Measurements from ENCODE around the gene TMEM165. TPM values are rescaled to one million over a fixed set of nuclear protein-coding genes. Genes with fewer than 3 reads are reported as not detected.

The TMEM165 gene
- total and polyA plus RNA-seq, 2 of the 4 experiments (the other 2 are of a cell fraction): 49.6 to 83.0 TPM

DNA sequence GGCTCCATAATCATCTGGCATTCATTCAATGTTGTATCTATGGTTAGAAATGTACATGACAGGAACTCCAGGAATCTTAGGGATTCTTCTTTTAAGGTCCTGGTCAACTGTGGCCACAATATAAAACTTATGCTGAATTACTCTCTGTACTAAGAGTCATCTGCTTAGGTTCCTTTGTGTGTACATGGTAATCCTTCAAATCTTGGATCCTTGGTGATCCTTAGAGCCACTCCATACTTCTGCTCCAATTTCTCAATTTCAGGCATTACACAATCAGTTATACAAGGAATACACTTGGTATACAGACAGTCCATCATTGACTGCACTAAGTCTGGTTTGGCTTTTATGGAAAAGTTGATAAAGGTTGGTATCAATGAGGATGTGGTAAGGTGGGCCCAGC, 43.9 kb upstream of the TMEM165 start:
- in situ Hi-C loops (cut with MboI; ENCODE audit: low sequenced_read_pairs): no loop called here

More for the DNA sequence above, 43.9 kb upstream of the TMEM165 start:
- dilution Hi-C loops (cut with HindIII; ENCODE audit: low sequenced_read_pairs, unreplicated experiment): no loop called here
- Histone ChIP-seq H4K5ac (ENCODE audit: low read depth, low read length) (no peak overlapping the region), H3K9ac (ENCODE audit: low read depth, low read length) (no peak overlapping the region), H2AK9ac (replicated peaks; ENCODE audit: low read depth, low read length, poor library complexity) (no peak overlapping the region), H4K91ac (ENCODE audit: insufficient read depth, low read depth, low read length) (no peak overlapping the region), H3K4me2 (ENCODE audit: low read depth, low read length) (no peak overlapping the region), H3K4me3 (ENCODE audit: insufficient read depth, low read depth, low read length) (no peak overlapping the region), H3K14ac (replicated peaks; ENCODE audit: low read depth, low read length) (no peak overlapping the region), H2BK120ac (ENCODE audit: low read depth, low read length) (no peak overlapping the region), H2AK5ac (ENCODE audit: low read depth, low read length) (no peak overlapping the region), H3K79me1 (ENCODE audit: low read depth in 1 of 2, low read length in 2 of 2) (peaks cover 11 to 25% of the 10 kb centered on the region in 2 experiments; a peak in 3 of 4 replicates), H2BK5ac (ENCODE audit: low read depth, low read length, poor library complexity, severe bottlenecking) (no peak overlapping the region), H3K27ac (ENCODE audit: insufficient read depth, low read length) (no peak overlapping the region), H3K4ac (ENCODE audit: low read depth, low read length) (no peak overlapping the region), H3K56ac (ENCODE audit: extremely low read depth, insufficient read depth, low read length) (no peak overlapping the region), H3K18ac (ENCODE audit: low read depth, low read length) (no peak overlapping the region), H3K27me3 (ENCODE audit: control insufficient read depth, insufficient read depth, low read length) (no peaks in the 10 kb centered on the region), H3K9me1 (ENCODE audit: insufficient read depth, low read length) (peaks cover 5% of the 10 kb centered on the region), H4K8ac (ENCODE audit: low read depth in 2 of 2, low read length in 2 of 2) (no peak overlapping the region), H3K4me1 (ENCODE audit: control insufficient read depth, insufficient read depth, low read length) (peaks cover 14% of the 10 kb centered on the region), H2AFZ (replicated peaks; ENCODE audit: low read length, poor library complexity) (no peak overlapping the region), H3K23ac (ENCODE audit: low read depth, low read length) (no peak overlapping the region), H3K36me3 (ENCODE audit: control insufficient read depth, insufficient read depth, low read length) (no peaks in the 10 kb centered on the region), H4K20me1 (ENCODE audit: insufficient read depth, low read length) (no peaks in the 10 kb centered on the region), H2BK15ac (ENCODE audit: low read depth, low read length) (no peak overlapping the region), H3K9me3 (ENCODE audit: control insufficient read depth, insufficient read depth, low read length) (no peaks in the 10 kb centered on the region), H2BK20ac (ENCODE audit: low read depth, low read length) (no peak overlapping the region)
- BruUV-seq (replicated peaks): no TSS peak
- CTCF ChIA-PET: no interaction called here
- intact Hi-C loops (cut with micrococcal nuclease): no loop called here
- DNase-seq: no peak
- no peak for ATAC-seq (ENCODE audit: low read depth)
- TF ChIP-seq RAD21 (IDR thresholded peaks at IDR 0.05; ENCODE audit: low read length): no peak
- no peak for TF ChIP-seq MAZ (IDR thresholded peaks at IDR 0.05; ENCODE audit: borderline replicate concordance, low read depth, low read length)
- TF ChIP-seq CEBPB (IDR thresholded peaks at IDR 0.05; ENCODE audit: low read depth, low read length): peak; percentile 53; the same call in 1 of the 2 replicates
- TF ChIP-seq CHD1 (IDR thresholded peaks at IDR 0.05; ENCODE audit: low read depth, low read length): no peak
- TF ChIP-seq NFE2L2 (IDR thresholded peaks at IDR 0.05; ENCODE audit: low read depth, low read length): no peak
- POLR2A ChIA-PET (ENCODE audit: unreplicated experiment): no interaction called here
